Uterus (tissue), 2 donors: Measurements from ENCODE around the gene DTD1.

Experiments
- POLR2A ChIP-seq, 2 donors: fragments of 450-650 bp; IDR thresholded peaks; one replicate each; pipeline ENCODE4 v1.6.1; 2016; ENCODE audit warnings: antibody characterized with exemption in 2 of 2, mild to moderate bottlenecking in 1 of 2, moderate library complexity in 1 of 2
- TF ChIP-seq, protein P1 (sequence below), 4 experiments: fragments of 200-600 bp in 2 of 4; fragments of 450-650 bp in 2 of 4; sonication (generic) in 2 of 4; IDR thresholded peaks; one replicate each; pipeline ENCODE4 v1.5.1; 2016 to 2019; ENCODE audit warnings: antibody characterized with exemption in 4 of 4, mild to moderate bottlenecking in 2 of 4, moderate library complexity in 1 of 4

- TF ChIP-seq, protein P1, sequence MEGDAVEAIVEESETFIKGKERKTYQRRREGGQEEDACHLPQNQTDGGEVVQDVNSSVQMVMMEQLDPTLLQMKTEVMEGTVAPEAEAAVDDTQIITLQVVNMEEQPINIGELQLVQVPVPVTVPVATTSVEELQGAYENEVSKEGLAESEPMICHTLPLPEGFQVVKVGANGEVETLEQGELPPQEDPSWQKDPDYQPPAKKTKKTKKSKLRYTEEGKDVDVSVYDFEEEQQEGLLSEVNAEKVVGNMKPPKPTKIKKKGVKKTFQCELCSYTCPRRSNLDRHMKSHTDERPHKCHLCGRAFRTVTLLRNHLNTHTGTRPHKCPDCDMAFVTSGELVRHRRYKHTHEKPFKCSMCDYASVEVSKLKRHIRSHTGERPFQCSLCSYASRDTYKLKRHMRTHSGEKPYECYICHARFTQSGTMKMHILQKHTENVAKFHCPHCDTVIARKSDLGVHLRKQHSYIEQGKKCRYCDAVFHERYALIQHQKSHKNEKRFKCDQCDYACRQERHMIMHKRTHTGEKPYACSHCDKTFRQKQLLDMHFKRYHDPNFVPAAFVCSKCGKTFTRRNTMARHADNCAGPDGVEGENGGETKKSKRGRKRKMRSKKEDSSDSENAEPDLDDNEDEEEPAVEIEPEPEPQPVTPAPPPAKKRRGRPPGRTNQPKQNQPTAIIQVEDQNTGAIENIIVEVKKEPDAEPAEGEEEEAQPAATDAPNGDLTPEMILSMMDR (IDR thresholded peaks at IDR 0.05) = no peak
- no peak for TF ChIP-seq POLR2A (IDR thresholded peaks at IDR 0.05)
Measured at GRCh38 chr20:18624948-18625347, 37.1 kb downstream of the DTD1 start.
